ENCODE results near the gene NPLOC4. TPM values are rescaled to one million over a fixed set of nuclear protein-coding genes. Genes with fewer than 3 reads are reported as not detected.

NPLOC4 gene
- total RNA-seq, 1 donor from 2014 or later: 128 TPM

DNA sequence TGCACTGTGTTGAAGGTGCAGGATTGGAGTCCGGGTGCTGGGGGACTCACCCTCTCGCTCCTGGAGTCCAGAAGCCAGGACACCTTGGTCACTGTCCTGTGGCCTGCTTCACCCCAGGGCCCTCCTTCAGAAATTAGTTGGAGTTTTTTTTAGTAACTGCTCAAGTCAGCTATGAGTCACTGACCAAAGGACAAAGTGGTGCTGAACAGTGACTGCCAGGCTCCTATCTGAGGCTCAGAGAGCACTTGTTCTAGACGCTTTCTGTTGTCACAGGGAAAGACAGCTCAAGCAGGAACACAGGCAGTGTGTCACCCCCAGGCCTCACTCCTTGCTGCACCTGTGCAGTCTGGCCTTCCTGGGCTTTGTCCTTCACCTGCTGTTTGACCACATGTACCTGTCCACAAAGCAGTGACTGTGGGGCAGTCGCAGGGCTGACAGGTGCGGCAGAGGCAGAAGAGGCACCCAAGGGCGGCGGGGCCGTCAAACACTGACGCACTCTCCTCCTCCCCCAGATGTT lies 80.7 kb downstream of the NPLOC4 start:
- peak overlapping the region; percentile 48 to 70 for H3K27ac ChIP-seq
- H3K4me3 ChIP-seq: no peak overlapping the region
- H3K36me3 ChIP-seq: peaks cover 33 to 45% of the 10 kb centered on the region in 2 donors
- peaks cover 13 to 28% of the 10 kb centered on the region in 2 donors for H3K4me1 ChIP-seq
- no peaks in the 10 kb centered on the region for H3K27me3 ChIP-seq
- DNase-seq (ENCODE audit: low spot score in 2 of 2): no peak
- intact Hi-C loops (cut with DNase I): no loop called here
- no peaks in the 10 kb centered on the region for H3K9me3 ChIP-seq
- TF ChIP-seq, protein P1, sequence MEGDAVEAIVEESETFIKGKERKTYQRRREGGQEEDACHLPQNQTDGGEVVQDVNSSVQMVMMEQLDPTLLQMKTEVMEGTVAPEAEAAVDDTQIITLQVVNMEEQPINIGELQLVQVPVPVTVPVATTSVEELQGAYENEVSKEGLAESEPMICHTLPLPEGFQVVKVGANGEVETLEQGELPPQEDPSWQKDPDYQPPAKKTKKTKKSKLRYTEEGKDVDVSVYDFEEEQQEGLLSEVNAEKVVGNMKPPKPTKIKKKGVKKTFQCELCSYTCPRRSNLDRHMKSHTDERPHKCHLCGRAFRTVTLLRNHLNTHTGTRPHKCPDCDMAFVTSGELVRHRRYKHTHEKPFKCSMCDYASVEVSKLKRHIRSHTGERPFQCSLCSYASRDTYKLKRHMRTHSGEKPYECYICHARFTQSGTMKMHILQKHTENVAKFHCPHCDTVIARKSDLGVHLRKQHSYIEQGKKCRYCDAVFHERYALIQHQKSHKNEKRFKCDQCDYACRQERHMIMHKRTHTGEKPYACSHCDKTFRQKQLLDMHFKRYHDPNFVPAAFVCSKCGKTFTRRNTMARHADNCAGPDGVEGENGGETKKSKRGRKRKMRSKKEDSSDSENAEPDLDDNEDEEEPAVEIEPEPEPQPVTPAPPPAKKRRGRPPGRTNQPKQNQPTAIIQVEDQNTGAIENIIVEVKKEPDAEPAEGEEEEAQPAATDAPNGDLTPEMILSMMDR (IDR thresholded peaks at IDR 0.05): no peak

DNA sequence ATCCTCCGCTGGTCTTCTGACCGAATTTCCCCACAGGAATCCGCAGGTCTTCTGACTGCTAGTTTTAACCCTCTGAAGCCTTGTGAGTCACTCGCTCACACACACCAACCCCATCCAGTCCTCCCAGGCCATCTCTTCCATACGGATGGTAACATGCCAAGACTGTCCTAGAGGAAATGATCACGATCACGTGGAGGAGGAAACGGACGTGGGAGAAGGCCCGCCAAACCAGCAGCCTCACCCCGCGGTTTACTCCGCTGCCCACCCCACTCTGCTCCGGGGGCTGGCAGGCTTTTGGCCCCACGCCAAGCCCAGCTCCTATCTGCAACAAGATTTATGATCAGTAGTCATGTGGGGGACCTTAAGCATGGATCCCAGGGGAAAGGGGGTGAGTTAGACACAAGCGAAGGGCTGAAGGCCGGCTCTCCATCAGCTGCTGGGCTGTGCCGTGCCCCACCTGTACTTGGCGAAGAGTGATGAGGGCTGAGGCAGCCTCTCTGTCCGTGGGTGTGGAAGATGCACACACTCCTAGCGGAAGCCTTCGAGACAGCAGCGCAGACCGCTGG lies 83.2 kb downstream of the NPLOC4 start:
- intact Hi-C loops (cut with DNase I): loop anchor here (1.0 to 2.0 kb wide), 4 partner anchors 13 to 73 kb away; no protein-coding TSS in a partner anchor
- Histone ChIP-seq H3K4me1 (peaks cover 17 to 34% of the 10 kb centered on the region in 2 donors), H3K27me3 (no peaks in the 10 kb centered on the region), H3K9me3 (no peaks in the 10 kb centered on the region), H3K27ac (peak overlapping the region; percentile 75 to 93), H3K36me3 (peaks cover 15 to 34% of the 10 kb centered on the region in 2 donors), H3K4me3 (peak overlapping the region; percentile 81 to 83)
- TF ChIP-seq, protein P1 (IDR thresholded peaks at IDR 0.05): no peak
- DNase-seq (ENCODE audit: low spot score in 2 of 2): no peak

GRCh38 chr17:81553018-81553615 lies 83.8 kb downstream of the NPLOC4 start:
- TF ChIP-seq, protein P1 (IDR thresholded peaks at IDR 0.05): no peak
- Histone ChIP-seq H3K27me3 (no peaks in the 10 kb centered on the region), H3K36me3 (peaks cover 13 to 34% of the 10 kb centered on the region in 2 donors), H3K27ac (peak overlapping the region; percentile 75 to 93), H3K4me1 (peaks cover 17 to 34% of the 10 kb centered on the region in 2 donors), H3K4me3 (peak overlapping the region; percentile 81 to 83), H3K9me3 (no peaks in the 10 kb centered on the region)
- peak; percentile 59 to 90 for DNase-seq (ENCODE audit: low spot score in 2 of 2)
- intact Hi-C loops (cut with DNase I): loop anchor here (1.0 to 2.0 kb wide), 4 partner anchors 13 to 72 kb away; no protein-coding TSS in a partner anchor

DNA sequence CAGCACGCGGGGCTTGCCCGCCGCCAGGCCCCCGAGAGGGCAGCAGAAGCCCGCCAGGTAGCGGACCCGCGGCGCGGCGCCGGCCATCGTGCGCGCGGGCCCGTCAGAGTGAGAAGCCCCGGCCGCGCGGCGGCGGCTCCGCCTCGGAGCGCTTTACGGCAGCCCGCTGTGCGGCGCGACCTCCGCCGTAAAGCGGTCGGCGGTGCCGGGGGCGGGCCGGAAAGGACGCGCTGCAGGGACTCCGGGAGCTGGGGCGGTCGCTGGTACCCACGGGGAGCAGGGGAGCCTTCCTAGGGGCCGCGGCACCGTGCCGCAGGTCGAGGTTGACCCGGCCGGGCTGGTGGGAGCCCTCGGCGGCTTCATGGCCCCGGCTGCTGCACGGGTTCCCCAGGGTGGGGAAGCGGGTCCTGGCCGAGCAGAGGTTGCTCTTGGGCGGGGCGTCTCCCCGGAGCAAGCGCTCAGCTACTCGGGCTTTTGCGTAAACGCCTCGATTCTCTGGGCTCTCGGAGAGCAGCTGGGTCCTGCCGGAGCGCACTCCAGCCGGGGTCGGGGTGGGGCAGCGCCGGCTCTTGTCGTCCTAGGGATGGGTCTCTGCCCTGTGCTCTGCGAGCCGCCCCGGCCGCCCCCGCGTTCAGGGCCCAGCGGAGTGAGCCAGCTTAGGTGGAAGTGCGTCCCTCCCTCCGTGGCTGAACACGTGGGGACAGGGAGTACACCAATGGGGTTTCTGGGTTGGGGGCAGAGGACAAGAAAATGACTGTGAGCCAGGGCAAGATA lies 84.5 kb downstream of the NPLOC4 start, which contains the start of gene FAAP100:
TSS of gene FAAP100 (minus strand) at position 110 of the 774 bp plus-strand sequence. CDS start at position 87, 23 bp downstream.
- peak within 1 kb of the TSS; percentile 75 to 93 for H3K27ac ChIP-seq

More for the DNA sequence above, 84.5 kb downstream of the NPLOC4 start, which contains the start of gene FAAP100:
- Histone ChIP-seq H3K4me3 (peak within 1 kb of the TSS; percentile 81 to 83), H3K9me3 (no peaks in the 10 kb centered on the region), H3K36me3 (peaks cover 13 to 35% of the 10 kb centered on the region in 2 donors), H3K27me3 (no peaks in the 10 kb centered on the region), H3K4me1 (peaks cover 17 to 34% of the 10 kb centered on the region in 2 donors)
- DNase-seq (ENCODE audit: low spot score in 2 of 2): peak in 1 of 2 donors; percentile 88
- intact Hi-C loops (cut with DNase I): loop anchor here (1.0 to 2.0 kb wide), 5 partner anchors 14 to 72 kb away; no protein-coding TSS in a partner anchor
- TF ChIP-seq, protein P1 (IDR thresholded peaks at IDR 0.05): no peak

All from ascending aorta (tissue), 2 donors.